ENCODE results near the gene NTNG2. TPM values are rescaled to one million over a fixed set of nuclear protein-coding genes. Genes with fewer than 3 reads are reported as not detected.

The NTNG2 gene
- polyA plus RNA-seq, 6 donors from 2014 or later = 0.35 to 4.0 (median 1.4) TPM

GRCh38 chr9:132239518-132239917, 77.7 kb downstream of the NTNG2 start:
- Mint-ChIP-seq H3K4me3 (peak overlapping the region in 2 of 8 donors; percentile 7 to 23), H3K36me3 (no peaks in the 10 kb centered on the region), H3K27ac (peak overlapping the region in 1 of 6 donors; percentile 24)

GRCh38 chr9:132239999-132240840, 78.4 kb downstream of the NTNG2 start:
- H3K4me1 Mint-ChIP-seq = peaks cover 16 to 26% (median 25%) of the 10 kb centered on the region in 3 donors
- H3K27me3 Mint-ChIP-seq = peaks cover 0 to 6% (median 0%) of the 10 kb centered on the region in 3 donors
- no peaks in the 10 kb centered on the region for H3K36me3 Mint-ChIP-seq
- no peaks in the 10 kb centered on the region for H3K9me3 Mint-ChIP-seq
- peak overlapping the region in 5 of 6 donors; percentile 7 to 42 (median 27) for H3K27ac Mint-ChIP-seq
- no peak for DNase-seq
- peak overlapping the region in 7 of 8 donors; percentile 15 to 97 (median 41) for H3K4me3 Mint-ChIP-seq
- ATAC-seq (ENCODE audit: low read depth in 2 of 2) = no peak

More at GRCh38 chr9:132239518-132239917, 77.7 kb downstream of the NTNG2 start:
- Mint-ChIP-seq H3K27me3 (peaks cover 0 to 4% (median 0%) of the 10 kb centered on the region in 3 donors), H3K9me3 (no peaks in the 10 kb centered on the region), H3K4me1 (peaks cover 16 to 26% (median 25%) of the 10 kb centered on the region in 3 donors)
- ATAC-seq (ENCODE audit: low read depth in 2 of 2) (no peak), DNase-seq (no peak)

- DNase-seq (peak; percentile 99), ATAC-seq (ENCODE audit: low read depth in 2 of 2) (peak; percentile 86)
- peak overlapping the region; percentile 85 to 98 (median 96) for H3K27ac Mint-ChIP-seq
- peaks cover 0 to 14% (median 0%) of the 10 kb centered on the region in 3 donors for H3K27me3 Mint-ChIP-seq
- H3K4me3 Mint-ChIP-seq = peak overlapping the region; percentile 94 to 99 (median 97)
- no peaks in the 10 kb centered on the region for H3K9me3 Mint-ChIP-seq
- peaks cover 16 to 25% (median 22%) of the 10 kb centered on the region in 3 donors for H3K4me1 Mint-ChIP-seq
- no peaks in the 10 kb centered on the region for H3K36me3 Mint-ChIP-seq
Observed at GRCh38 chr9:132240841-132241482, 79.1 kb downstream of the NTNG2 start.

GRCh38 chr9:132241483-132241839, 79.6 kb downstream of the NTNG2 start:
- Mint-ChIP-seq H3K4me3 (peak overlapping the region; percentile 94 to 99 (median 97)), H3K36me3 (no peaks in the 10 kb centered on the region), H3K9me3 (no peaks in the 10 kb centered on the region), H3K4me1 (peaks cover 16 to 22% (median 17%) of the 10 kb centered on the region in 3 donors), H3K27me3 (peaks cover 0 to 18% (median 0%) of the 10 kb centered on the region in 3 donors), H3K27ac (peak overlapping the region; percentile 85 to 98 (median 96))
- no peak for DNase-seq
- ATAC-seq (ENCODE audit: low read depth in 2 of 2) = no peak

- peaks cover 0 to 20% (median 0%) of the 10 kb centered on the region in 3 donors for H3K27me3 Mint-ChIP-seq
- no peaks in the 10 kb centered on the region for H3K36me3 Mint-ChIP-seq
- peaks cover 13 to 18% (median 16%) of the 10 kb centered on the region in 3 donors for H3K4me1 Mint-ChIP-seq
- peak overlapping the region; percentile 94 to 100 (median 97) for H3K4me3 Mint-ChIP-seq
- peak; percentile 7 to 18 for ATAC-seq (ENCODE audit: low read depth in 2 of 2)
- no peaks in the 10 kb centered on the region for H3K9me3 Mint-ChIP-seq
- peak overlapping the region; percentile 84 to 98 (median 94) for H3K27ac Mint-ChIP-seq
- peak; percentile 65 for DNase-seq
Observed at GRCh38 chr9:132241840-132242620, 80.2 kb downstream of the NTNG2 start.

GRCh38 chr9:132242621-132243155, 80.8 kb downstream of the NTNG2 start:
- no peak for ATAC-seq (ENCODE audit: low read depth in 2 of 2)
- Mint-ChIP-seq H3K27ac (peak overlapping the region; percentile 84 to 98 (median 94)), H3K4me3 (peak overlapping the region; percentile 94 to 100 (median 96)), H3K27me3 (peaks cover 0 to 21% (median 6%) of the 10 kb centered on the region in 3 donors), H3K9me3 (no peaks in the 10 kb centered on the region), H3K4me1 (peaks cover 13 to 18% (median 16%) of the 10 kb centered on the region in 3 donors), H3K36me3 (no peaks in the 10 kb centered on the region)
- no peak for DNase-seq

- Mint-ChIP-seq H3K27me3 (peaks cover 0 to 21% (median 8%) of the 10 kb centered on the region in 3 donors), H3K27ac (peak overlapping the region in 1 of 6 donors; percentile 75), H3K36me3 (no peaks in the 10 kb centered on the region), H3K4me1 (peaks cover 13 to 18% (median 16%) of the 10 kb centered on the region in 3 donors), H3K4me3 (peak overlapping the region; percentile 87 to 100 (median 96)), H3K9me3 (no peaks in the 10 kb centered on the region)
- ATAC-seq (ENCODE audit: low read depth in 2 of 2) = no peak
- no peak for DNase-seq
Observed at GRCh38 chr9:132243156-132244074, 81.6 kb downstream of the NTNG2 start.

GRCh38 chr9:132244582-132245455, 83.0 kb downstream of the NTNG2 start:
- no peak for DNase-seq
- Mint-ChIP-seq H3K9me3 (no peaks in the 10 kb centered on the region), H3K27ac (no peak overlapping the region), H3K4me3 (peak overlapping the region in 3 of 8 donors; percentile 20 to 97 (median 96)), H3K4me1 (peaks cover 13 to 16% (median 15%) of the 10 kb centered on the region in 3 donors), H3K36me3 (no peaks in the 10 kb centered on the region), H3K27me3 (peaks cover 0 to 21% (median 8%) of the 10 kb centered on the region in 3 donors)
- no peak for ATAC-seq (ENCODE audit: low read depth in 2 of 2)

GRCh38 chr9:132245465-132245864, 83.6 kb downstream of the NTNG2 start:
- DNase-seq = no peak
- Mint-ChIP-seq H3K27ac (no peak overlapping the region), H3K27me3 (peaks cover 0 to 21% (median 8%) of the 10 kb centered on the region in 3 donors), H3K36me3 (no peaks in the 10 kb centered on the region), H3K4me3 (no peak overlapping the region), H3K9me3 (no peaks in the 10 kb centered on the region), H3K4me1 (peaks cover 13 to 16% (median 15%) of the 10 kb centered on the region in 3 donors)
- ATAC-seq (ENCODE audit: low read depth in 2 of 2) = no peak

GRCh38 chr9:132247942-132248341, 86.1 kb downstream of the NTNG2 start:
- Mint-ChIP-seq H3K36me3 (no peaks in the 10 kb centered on the region), H3K9me3 (no peaks in the 10 kb centered on the region), H3K4me1 (peaks cover 4 to 14% (median 10%) of the 10 kb centered on the region in 3 donors), H3K27ac (no peak overlapping the region), H3K4me3 (peak overlapping the region in 1 of 8 donors; percentile 29), H3K27me3 (peaks cover 0 to 21% (median 8%) of the 10 kb centered on the region in 3 donors)
- no peak for DNase-seq
- ATAC-seq (ENCODE audit: low read depth in 2 of 2) = no peak

- Mint-ChIP-seq H3K36me3 (no peaks in the 10 kb centered on the region), H3K27me3 (peaks cover 0 to 21% (median 8%) of the 10 kb centered on the region in 3 donors), H3K9me3 (no peaks in the 10 kb centered on the region), H3K4me3 (no peak overlapping the region), H3K27ac (no peak overlapping the region), H3K4me1 (peaks cover 0 to 7% (median 3%) of the 10 kb centered on the region in 3 donors)
- ATAC-seq (ENCODE audit: low read depth in 2 of 2) (no peak), DNase-seq (no peak)
Observed at GRCh38 chr9:132249123-132249522, 87.3 kb downstream of the NTNG2 start.

Data from naive B cell (primary cell).